MM.1S (cell line): ENCODE data around the gene KBTBD4.
"Not testable (repeated sequence)": the region's sequence is repeated elsewhere in the genome, so short reads cannot be mapped to it uniquely, and the experiment has no call there.

Experiments used
- EZH2 ChIP-seq: fragments of 300-600 bp; sonication (generic); optimal IDR thresholded peaks from 2 replicates; pipeline ENCODE3; 2017; ENCODE audit warnings: low read depth, mild to moderate bottlenecking, antibody characterized with exemption, low read length, mixed read lengths
- TF ChIP-seq, protein P1 (sequence below): fragments of 300-600 bp; sonication (generic); IDR thresholded peaks from 2 replicates; pipeline ENCODE4 v1.5.1; 2016; ENCODE audit warnings: antibody characterized with exemption, low read length, mixed read lengths

DNA sequence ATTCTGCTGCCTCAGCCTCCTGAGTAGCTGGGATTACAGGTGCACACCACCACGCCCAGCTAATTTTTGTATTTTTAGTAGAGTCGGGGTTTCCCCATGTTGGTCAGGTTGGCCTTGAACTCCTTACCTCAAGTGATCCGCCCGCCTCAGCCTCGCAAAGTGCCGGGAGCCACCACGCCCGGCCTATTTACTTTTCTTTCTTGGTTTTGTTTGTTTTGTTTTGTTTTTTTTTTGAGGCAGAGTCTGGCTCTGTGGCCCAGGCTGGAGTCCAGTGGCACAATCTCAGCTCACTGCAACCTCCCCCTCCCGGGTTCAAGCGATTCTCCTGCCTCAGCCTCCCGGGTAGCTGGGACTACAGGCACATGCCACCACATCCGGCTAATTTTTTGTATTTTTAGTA, 21.8 kb downstream of the KBTBD4 start:
- TF ChIP-seq, protein P1, sequence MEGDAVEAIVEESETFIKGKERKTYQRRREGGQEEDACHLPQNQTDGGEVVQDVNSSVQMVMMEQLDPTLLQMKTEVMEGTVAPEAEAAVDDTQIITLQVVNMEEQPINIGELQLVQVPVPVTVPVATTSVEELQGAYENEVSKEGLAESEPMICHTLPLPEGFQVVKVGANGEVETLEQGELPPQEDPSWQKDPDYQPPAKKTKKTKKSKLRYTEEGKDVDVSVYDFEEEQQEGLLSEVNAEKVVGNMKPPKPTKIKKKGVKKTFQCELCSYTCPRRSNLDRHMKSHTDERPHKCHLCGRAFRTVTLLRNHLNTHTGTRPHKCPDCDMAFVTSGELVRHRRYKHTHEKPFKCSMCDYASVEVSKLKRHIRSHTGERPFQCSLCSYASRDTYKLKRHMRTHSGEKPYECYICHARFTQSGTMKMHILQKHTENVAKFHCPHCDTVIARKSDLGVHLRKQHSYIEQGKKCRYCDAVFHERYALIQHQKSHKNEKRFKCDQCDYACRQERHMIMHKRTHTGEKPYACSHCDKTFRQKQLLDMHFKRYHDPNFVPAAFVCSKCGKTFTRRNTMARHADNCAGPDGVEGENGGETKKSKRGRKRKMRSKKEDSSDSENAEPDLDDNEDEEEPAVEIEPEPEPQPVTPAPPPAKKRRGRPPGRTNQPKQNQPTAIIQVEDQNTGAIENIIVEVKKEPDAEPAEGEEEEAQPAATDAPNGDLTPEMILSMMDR = not testable (repeated sequence)
- TF ChIP-seq EZH2 = not testable (repeated sequence)
